ENCODE data around the gene SLC9C2. TPM values are rescaled to one million over a fixed set of nuclear protein-coding genes. Genes with fewer than 3 reads are reported as not detected.

SLC9C2 gene
- polyA plus RNA-seq, 1 donor from 2014 or later = 0.31 TPM

DNA sequence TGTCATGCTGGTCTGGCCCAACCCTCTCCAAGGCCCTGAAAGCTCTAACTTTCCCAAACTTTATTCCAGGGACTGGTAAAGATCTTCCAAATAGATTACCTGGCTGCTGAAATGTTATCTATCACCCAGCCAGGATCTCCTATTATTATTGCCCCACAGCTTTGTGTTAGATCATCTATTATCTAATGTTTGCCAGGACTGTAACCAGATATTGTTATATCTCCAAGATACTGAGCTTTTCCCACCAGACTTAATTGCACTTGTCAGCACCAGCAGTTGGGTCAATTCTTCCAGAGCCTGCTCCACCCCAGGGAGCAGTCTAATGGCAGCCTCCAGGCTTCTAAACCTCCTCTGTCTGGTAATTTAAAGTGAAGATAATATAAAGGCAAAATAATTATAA lies 66.6 kb downstream of the SLC9C2 start:
- no peaks in the 10 kb centered on the region for H3K9me3 ChIP-seq (ENCODE audit: low read length)
- H3K4me3 ChIP-seq (ENCODE audit: low read length) = no peak overlapping the region
- no peaks in the 10 kb centered on the region for H3K79me2 ChIP-seq (replicated peaks; ENCODE audit: insufficient read depth, low read length)
- TF ChIP-seq POLR2AphosphoS5 (IDR thresholded peaks at IDR 0.05) (no peak), TAF1 (IDR thresholded peaks at IDR 0.05; ENCODE audit: low read depth) (no peak), EZH2 (IDR thresholded peaks at IDR 0.05; ENCODE audit: borderline replicate concordance, insufficient read depth, low read length, poor library complexity, severe bottlenecking) (no peak), MXI1 (conservative IDR thresholded peaks at IDR 0.05; ENCODE audit: poor library complexity, severe bottlenecking) (no peak), RAD21 (conservative IDR thresholded peaks at IDR 0.05) (no peak), EP300 (conservative IDR thresholded peaks at IDR 0.05; ENCODE audit: poor library complexity, severe bottlenecking) (no peak), SMC3 (conservative IDR thresholded peaks at IDR 0.05; ENCODE audit: poor library complexity) (no peak)
- TF ChIP-seq, protein P1, sequence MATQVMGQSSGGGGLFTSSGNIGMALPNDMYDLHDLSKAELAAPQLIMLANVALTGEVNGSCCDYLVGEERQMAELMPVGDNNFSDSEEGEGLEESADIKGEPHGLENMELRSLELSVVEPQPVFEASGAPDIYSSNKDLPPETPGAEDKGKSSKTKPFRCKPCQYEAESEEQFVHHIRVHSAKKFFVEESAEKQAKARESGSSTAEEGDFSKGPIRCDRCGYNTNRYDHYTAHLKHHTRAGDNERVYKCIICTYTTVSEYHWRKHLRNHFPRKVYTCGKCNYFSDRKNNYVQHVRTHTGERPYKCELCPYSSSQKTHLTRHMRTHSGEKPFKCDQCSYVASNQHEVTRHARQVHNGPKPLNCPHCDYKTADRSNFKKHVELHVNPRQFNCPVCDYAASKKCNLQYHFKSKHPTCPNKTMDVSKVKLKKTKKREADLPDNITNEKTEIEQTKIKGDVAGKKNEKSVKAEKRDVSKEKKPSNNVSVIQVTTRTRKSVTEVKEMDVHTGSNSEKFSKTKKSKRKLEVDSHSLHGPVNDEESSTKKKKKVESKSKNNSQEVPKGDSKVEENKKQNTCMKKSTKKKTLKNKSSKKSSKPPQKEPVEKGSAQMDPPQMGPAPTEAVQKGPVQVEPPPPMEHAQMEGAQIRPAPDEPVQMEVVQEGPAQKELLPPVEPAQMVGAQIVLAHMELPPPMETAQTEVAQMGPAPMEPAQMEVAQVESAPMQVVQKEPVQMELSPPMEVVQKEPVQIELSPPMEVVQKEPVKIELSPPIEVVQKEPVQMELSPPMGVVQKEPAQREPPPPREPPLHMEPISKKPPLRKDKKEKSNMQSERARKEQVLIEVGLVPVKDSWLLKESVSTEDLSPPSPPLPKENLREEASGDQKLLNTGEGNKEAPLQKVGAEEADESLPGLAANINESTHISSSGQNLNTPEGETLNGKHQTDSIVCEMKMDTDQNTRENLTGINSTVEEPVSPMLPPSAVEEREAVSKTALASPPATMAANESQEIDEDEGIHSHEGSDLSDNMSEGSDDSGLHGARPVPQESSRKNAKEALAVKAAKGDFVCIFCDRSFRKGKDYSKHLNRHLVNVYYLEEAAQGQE (IDR thresholded peaks at IDR 0.05; ENCODE audit: borderline replicate concordance) = no peak
- TF ChIP-seq, protein P2, sequence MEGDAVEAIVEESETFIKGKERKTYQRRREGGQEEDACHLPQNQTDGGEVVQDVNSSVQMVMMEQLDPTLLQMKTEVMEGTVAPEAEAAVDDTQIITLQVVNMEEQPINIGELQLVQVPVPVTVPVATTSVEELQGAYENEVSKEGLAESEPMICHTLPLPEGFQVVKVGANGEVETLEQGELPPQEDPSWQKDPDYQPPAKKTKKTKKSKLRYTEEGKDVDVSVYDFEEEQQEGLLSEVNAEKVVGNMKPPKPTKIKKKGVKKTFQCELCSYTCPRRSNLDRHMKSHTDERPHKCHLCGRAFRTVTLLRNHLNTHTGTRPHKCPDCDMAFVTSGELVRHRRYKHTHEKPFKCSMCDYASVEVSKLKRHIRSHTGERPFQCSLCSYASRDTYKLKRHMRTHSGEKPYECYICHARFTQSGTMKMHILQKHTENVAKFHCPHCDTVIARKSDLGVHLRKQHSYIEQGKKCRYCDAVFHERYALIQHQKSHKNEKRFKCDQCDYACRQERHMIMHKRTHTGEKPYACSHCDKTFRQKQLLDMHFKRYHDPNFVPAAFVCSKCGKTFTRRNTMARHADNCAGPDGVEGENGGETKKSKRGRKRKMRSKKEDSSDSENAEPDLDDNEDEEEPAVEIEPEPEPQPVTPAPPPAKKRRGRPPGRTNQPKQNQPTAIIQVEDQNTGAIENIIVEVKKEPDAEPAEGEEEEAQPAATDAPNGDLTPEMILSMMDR (IDR thresholded peaks at IDR 0.05; ENCODE audit: poor library complexity, severe bottlenecking) = no peak
- H3K27me3 ChIP-seq (ENCODE audit: insufficient read depth, low read depth, low read length) = no peaks in the 10 kb centered on the region
- H3F3A ChIP-seq (ENCODE audit: insufficient read depth, low read length, poor library complexity, severe bottlenecking) = no peaks in the 10 kb centered on the region
- H3K9ac ChIP-seq (ENCODE audit: low read length) = no peak overlapping the region
- H3K4me2 ChIP-seq (ENCODE audit: low read length) = no peak overlapping the region
- H4K20me1 ChIP-seq (ENCODE audit: insufficient read depth) = no peaks in the 10 kb centered on the region
- no peaks in the 10 kb centered on the region for H3K9me2 ChIP-seq (ENCODE audit: insufficient read depth, low read length)
- no peak overlapping the region for H2AFZ ChIP-seq (ENCODE audit: low read depth, low read length)
- H3K36me3 ChIP-seq (ENCODE audit: insufficient read depth, low read length) = no peaks in the 10 kb centered on the region
- H3K27ac ChIP-seq (ENCODE audit: low read length) = no peak overlapping the region

DNA sequence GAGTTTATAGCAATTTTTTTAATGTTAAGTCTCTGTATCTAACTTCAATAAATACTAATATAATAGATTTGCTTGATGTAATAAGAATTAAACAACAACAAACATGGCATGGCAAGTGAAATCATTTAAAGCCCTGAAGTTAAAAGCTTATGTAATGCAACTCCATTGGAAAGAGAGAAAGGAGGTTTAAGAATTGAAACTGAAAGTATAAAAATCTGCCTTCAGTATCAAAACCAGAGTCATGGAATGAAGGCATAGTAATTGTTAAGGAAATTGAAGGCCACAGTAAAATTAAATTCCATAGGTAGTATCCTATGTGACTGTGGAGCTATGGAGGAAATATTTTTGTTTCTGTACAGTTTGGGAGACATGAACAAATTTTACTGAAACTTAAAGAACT lies 70.6 kb downstream of the SLC9C2 start:
- H3K9me3 ChIP-seq (ENCODE audit: low read length) = no peaks in the 10 kb centered on the region
- H3K27ac ChIP-seq (ENCODE audit: low read length) = no peak overlapping the region
- no peaks in the 10 kb centered on the region for H3K79me2 ChIP-seq (replicated peaks; ENCODE audit: insufficient read depth, low read length)
- TF ChIP-seq POLR2AphosphoS5 (IDR thresholded peaks at IDR 0.05) = no peak
- TF ChIP-seq, protein P1 (IDR thresholded peaks at IDR 0.05; ENCODE audit: borderline replicate concordance) = no peak
- TF ChIP-seq, protein P2 (IDR thresholded peaks at IDR 0.05; ENCODE audit: poor library complexity, severe bottlenecking) = no peak
- no peak for TF ChIP-seq EZH2 (IDR thresholded peaks at IDR 0.05; ENCODE audit: borderline replicate concordance, insufficient read depth, low read length, poor library complexity, severe bottlenecking)
- TF ChIP-seq TAF1 (IDR thresholded peaks at IDR 0.05; ENCODE audit: low read depth) = no peak
- no peak for TF ChIP-seq SMC3 (conservative IDR thresholded peaks at IDR 0.05; ENCODE audit: poor library complexity)
- no peak for TF ChIP-seq RAD21 (conservative IDR thresholded peaks at IDR 0.05)
- TF ChIP-seq MXI1 (conservative IDR thresholded peaks at IDR 0.05; ENCODE audit: poor library complexity, severe bottlenecking) = no peak
- no peak for TF ChIP-seq EP300 (conservative IDR thresholded peaks at IDR 0.05; ENCODE audit: poor library complexity, severe bottlenecking)
- H3K9me2 ChIP-seq (ENCODE audit: insufficient read depth, low read length) = no peaks in the 10 kb centered on the region
- H3K27me3 ChIP-seq (ENCODE audit: insufficient read depth, low read depth, low read length) = no peaks in the 10 kb centered on the region
- H3K36me3 ChIP-seq (ENCODE audit: insufficient read depth, low read length) = no peaks in the 10 kb centered on the region
- H3K4me3 ChIP-seq (ENCODE audit: low read length) = no peak overlapping the region
- H2AFZ ChIP-seq (ENCODE audit: low read depth, low read length) = no peak overlapping the region
- H3F3A ChIP-seq (ENCODE audit: insufficient read depth, low read length, poor library complexity, severe bottlenecking) = no peaks in the 10 kb centered on the region
- no peak overlapping the region for H3K4me2 ChIP-seq (ENCODE audit: low read length)
- no peaks in the 10 kb centered on the region for H4K20me1 ChIP-seq (ENCODE audit: insufficient read depth)
- H3K9ac ChIP-seq (ENCODE audit: low read length) = no peak overlapping the region

Data from neural cell (in vitro differentiated cells).